ENCODE measurements around the gene DNAH14. TPM values are rescaled to one million over a fixed set of nuclear protein-coding genes. Genes with fewer than 3 reads are reported as not detected.
"Not testable (repeated sequence)": the region's sequence is repeated elsewhere in the genome, so short reads cannot be mapped to it uniquely, and the experiment has no call there.

DNAH14 gene
- total and polyA plus RNA-seq, 4 donors = 2.7 to 19.8 (median 9.6) TPM

DNA sequence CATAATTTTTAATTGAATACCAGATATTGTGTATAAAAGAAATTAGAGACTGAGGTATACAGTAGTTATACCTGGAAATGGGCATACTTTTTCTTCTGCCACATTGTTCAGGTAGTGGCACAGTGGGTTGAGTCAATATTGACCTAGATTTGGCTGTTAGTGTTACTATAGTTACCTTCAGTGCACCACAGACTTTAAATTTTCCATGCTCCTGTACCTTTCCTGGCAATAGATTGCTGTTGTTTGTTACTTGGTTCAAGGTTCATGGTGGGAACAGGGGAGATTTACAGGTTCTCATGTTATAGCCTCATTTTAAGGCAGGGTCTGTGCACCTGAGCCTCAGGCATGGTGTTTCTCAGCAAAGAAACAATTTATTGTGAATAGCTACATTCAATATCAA, 279.7 kb downstream of the DNAH14 start:
- Histone ChIP-seq H3K27me3 (ENCODE audit: control insufficient read depth in 4 of 4, insufficient read depth in 4 of 4, low read length in 3 of 4) (no peaks in the 10 kb centered on the region), H3K9me3 (ENCODE audit: control insufficient read depth in 4 of 4, low read length in 3 of 4) (peaks cover 0 to 3% (median under 1%) of the 10 kb centered on the region in 4 donors), H3K9ac (ENCODE audit: low read depth in 1 of 2, low read length in 2 of 2) (no peak overlapping the region), H3K36me3 (ENCODE audit: control insufficient read depth in 4 of 4, insufficient read depth in 3 of 4, low read depth in 1 of 4, low read length in 3 of 4) (peaks cover 0 to 3% (median 0%) of the 10 kb centered on the region in 4 donors), H3K4me1 (ENCODE audit: control insufficient read depth in 4 of 4, insufficient read depth in 4 of 4, low read length in 3 of 4) (no peaks in the 10 kb centered on the region), H3K27ac (ENCODE audit: low read depth in 1 of 2, low read length in 2 of 2) (no peak overlapping the region), H3K4me3 (ENCODE audit: low read depth in 1 of 3, low read length in 3 of 3) (no peak overlapping the region)
- no peak for DNase-seq (ENCODE audit: low spot score)
- TF ChIP-seq HNF4A (conservative IDR thresholded peaks at IDR 0.05) = no peak
- TF ChIP-seq, protein P1, sequence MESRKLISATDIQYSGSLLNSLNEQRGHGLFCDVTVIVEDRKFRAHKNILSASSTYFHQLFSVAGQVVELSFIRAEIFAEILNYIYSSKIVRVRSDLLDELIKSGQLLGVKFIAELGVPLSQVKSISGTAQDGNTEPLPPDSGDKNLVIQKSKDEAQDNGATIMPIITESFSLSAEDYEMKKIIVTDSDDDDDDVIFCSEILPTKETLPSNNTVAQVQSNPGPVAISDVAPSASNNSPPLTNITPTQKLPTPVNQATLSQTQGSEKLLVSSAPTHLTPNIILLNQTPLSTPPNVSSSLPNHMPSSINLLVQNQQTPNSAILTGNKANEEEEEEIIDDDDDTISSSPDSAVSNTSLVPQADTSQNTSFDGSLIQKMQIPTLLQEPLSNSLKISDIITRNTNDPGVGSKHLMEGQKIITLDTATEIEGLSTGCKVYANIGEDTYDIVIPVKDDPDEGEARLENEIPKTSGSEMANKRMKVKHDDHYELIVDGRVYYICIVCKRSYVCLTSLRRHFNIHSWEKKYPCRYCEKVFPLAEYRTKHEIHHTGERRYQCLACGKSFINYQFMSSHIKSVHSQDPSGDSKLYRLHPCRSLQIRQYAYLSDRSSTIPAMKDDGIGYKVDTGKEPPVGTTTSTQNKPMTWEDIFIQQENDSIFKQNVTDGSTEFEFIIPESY (IDR thresholded peaks at IDR 0.05) = no peak
- TF ChIP-seq YY1 (IDR thresholded peaks at IDR 0.05) = no peak
- TF ChIP-seq RAD21 (IDR thresholded peaks at IDR 0.05) = no peak
- no peak for TF ChIP-seq EGR1 (IDR thresholded peaks at IDR 0.05; ENCODE audit: low read depth in 2 of 2)
- no peak for TF ChIP-seq GABPA (IDR thresholded peaks at IDR 0.05 in 1 of 2, conservative IDR thresholded peaks at IDR 0.05 in 1 of 2)
- TF ChIP-seq TAF1 (conservative IDR thresholded peaks at IDR 0.05) = no peak
- TF ChIP-seq, protein P2, sequence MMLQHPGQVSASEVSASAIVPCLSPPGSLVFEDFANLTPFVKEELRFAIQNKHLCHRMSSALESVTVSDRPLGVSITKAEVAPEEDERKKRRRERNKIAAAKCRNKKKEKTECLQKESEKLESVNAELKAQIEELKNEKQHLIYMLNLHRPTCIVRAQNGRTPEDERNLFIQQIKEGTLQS (IDR thresholded peaks at IDR 0.05) = no peak
- TF ChIP-seq CTCF (IDR thresholded peaks at IDR 0.05; ENCODE audit: low read depth, low read length, missing input control) = no peak
- no peak for TF ChIP-seq RXRA (IDR thresholded peaks at IDR 0.05)
- TF ChIP-seq FOXA1 (IDR thresholded peaks at IDR 0.05) = no peak
- no peak for TF ChIP-seq JUND (IDR thresholded peaks at IDR 0.05)
- no peak for TF ChIP-seq REST (IDR thresholded peaks at IDR 0.05)
- no peak for TF ChIP-seq MAX (IDR thresholded peaks at IDR 0.05)
- no peak for TF ChIP-seq FOXA2 (IDR thresholded peaks at IDR 0.05)
- no peak for TF ChIP-seq NR2F2 (IDR thresholded peaks at IDR 0.05)
- no peak for TF ChIP-seq HNF4G (IDR thresholded peaks at IDR 0.05)
- TF ChIP-seq SP1 (IDR thresholded peaks at IDR 0.05) = no peak

DNA sequence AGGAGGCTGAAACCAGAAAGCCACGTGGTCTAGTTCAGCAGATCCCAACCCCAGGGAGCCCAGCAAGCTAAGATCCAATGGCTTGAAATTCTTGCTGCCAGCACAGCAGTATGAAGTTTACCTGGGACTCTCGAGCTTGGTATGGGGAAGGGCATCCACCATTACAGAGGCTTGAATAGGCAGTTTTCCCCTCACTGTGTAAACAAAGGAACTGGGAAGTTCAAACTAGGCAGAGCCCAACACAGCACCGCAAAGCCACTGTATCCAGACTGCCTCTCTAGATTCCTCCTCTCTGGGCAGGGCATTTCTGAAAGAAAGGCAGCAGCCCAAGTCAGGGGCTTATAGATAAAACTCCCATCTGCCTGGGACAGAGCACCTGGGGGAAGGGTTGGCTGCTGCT, 280.7 kb downstream of the DNAH14 start:
- H3K36me3 ChIP-seq (ENCODE audit: control insufficient read depth in 4 of 4, insufficient read depth in 3 of 4, low read depth in 1 of 4, low read length in 3 of 4); H3K9ac ChIP-seq (ENCODE audit: low read depth in 1 of 2, low read length in 2 of 2); H3K4me3 ChIP-seq (ENCODE audit: low read depth in 1 of 3, low read length in 3 of 3); H3K27ac ChIP-seq (ENCODE audit: low read depth in 1 of 2, low read length in 2 of 2); H3K27me3 ChIP-seq (ENCODE audit: control insufficient read depth in 4 of 4, insufficient read depth in 4 of 4, low read length in 3 of 4); DNase-seq (ENCODE audit: low spot score); H3K4me1 ChIP-seq (ENCODE audit: control insufficient read depth in 4 of 4, insufficient read depth in 4 of 4, low read length in 3 of 4); H3K9me3 ChIP-seq (ENCODE audit: control insufficient read depth in 4 of 4, low read length in 3 of 4): not testable (repeated sequence)
- 84% methylated on average over 3 of the region's 3 CpGs for WGBS

DNA sequence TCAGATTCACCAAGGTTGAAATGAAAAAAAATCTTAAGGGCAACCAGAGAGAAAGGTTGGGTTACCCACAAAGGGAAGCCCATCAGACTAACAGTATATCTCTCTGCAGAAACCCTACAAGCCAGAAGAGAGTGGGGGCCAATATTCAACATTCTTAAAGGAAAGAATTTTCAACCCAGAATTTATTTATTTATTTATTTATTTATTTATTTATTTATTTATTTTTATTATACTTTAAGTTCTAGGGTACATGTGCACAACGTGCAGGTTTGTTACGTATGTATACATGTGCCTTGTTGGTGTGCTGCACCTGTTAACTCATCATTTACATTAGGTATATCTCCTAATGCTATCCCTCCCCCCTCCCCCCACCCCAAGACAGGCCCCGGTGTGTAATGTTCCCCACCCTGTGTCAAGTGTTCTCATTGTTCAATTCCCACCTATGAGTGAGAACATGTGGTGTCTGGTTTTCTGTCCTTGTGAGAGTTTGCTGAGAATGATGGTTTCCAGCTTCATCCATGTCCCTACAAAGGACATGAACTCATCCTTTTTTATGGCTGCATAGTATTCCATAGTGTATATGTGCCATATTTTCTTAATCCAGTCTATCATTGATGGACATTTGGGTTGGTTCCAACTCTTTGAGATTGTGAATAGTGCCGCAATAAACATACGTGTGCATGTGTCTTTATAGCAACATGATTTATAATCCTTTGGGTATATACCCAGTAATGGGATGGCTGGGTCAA, 282.4 kb downstream of the DNAH14 start:
- WGBS = 95% methylated on average over 5 of the region's 5 CpGs
- H3K27me3 ChIP-seq (ENCODE audit: control insufficient read depth in 4 of 4, insufficient read depth in 4 of 4, low read length in 3 of 4); H3K4me1 ChIP-seq (ENCODE audit: control insufficient read depth in 4 of 4, insufficient read depth in 4 of 4, low read length in 3 of 4); H3K27ac ChIP-seq (ENCODE audit: low read depth in 1 of 2, low read length in 2 of 2); H3K9me3 ChIP-seq (ENCODE audit: control insufficient read depth in 4 of 4, low read length in 3 of 4); H3K36me3 ChIP-seq (ENCODE audit: control insufficient read depth in 4 of 4, insufficient read depth in 3 of 4, low read depth in 1 of 4, low read length in 3 of 4); H3K4me3 ChIP-seq (ENCODE audit: low read depth in 1 of 3, low read length in 3 of 3); DNase-seq (ENCODE audit: low spot score); H3K9ac ChIP-seq (ENCODE audit: low read depth in 1 of 2, low read length in 2 of 2): not testable (repeated sequence)
